ENCODE results near the gene ZFTA. TPM values are rescaled to one million over a fixed set of nuclear protein-coding genes. Genes with fewer than 3 reads are reported as not detected.

The ZFTA gene
- total RNA-seq, 1 experiment from 2014 or later: 44.7 TPM

- TF ChIP-seq ZNF532 (CRISPR knock-in tag; IDR thresholded peaks at IDR 0.05; ENCODE audit: borderline replicate concordance) (no peak), MAX (CRISPR knock-in tag; IDR thresholded peaks at IDR 0.05) (peak; percentile 56; the same call in 1 of the 2 replicates), ZNF671 (CRISPR knock-in tag; IDR thresholded peaks at IDR 0.05) (peak; percentile 53; the same call in 1 of the 2 replicates), ARID4B (CRISPR knock-in tag; IDR thresholded peaks at IDR 0.05; ENCODE audit: borderline replicate concordance) (0 out of 2 replicates have a peak, but pooled peaks have one; percentile 41), PRRX2 (CRISPR knock-in tag; IDR thresholded peaks at IDR 0.05) (0 out of 2 replicates have a peak, but pooled peaks have one; percentile 69), NFYB (CRISPR knock-in tag; conservative IDR thresholded peaks at IDR 0.05; ENCODE audit: low read depth) (no peak), FOXJ3 (CRISPR knock-in tag; IDR thresholded peaks at IDR 0.05; ENCODE audit: borderline replicate concordance) (no peak), ERG (CRISPR knock-in tag; IDR thresholded peaks at IDR 0.05) (0 out of 2 replicates have a peak, but pooled peaks have one; percentile 20), TP53 (CRISPR knock-in tag; IDR thresholded peaks at IDR 0.05) (no peak), ZNF423 (CRISPR knock-in tag; IDR thresholded peaks at IDR 0.05) (peak; percentile 22; the same call in 1 of the 2 replicates), IRF1 (CRISPR knock-in tag; IDR thresholded peaks at IDR 0.05) (no peak), OVOL2 (CRISPR knock-in tag; IDR thresholded peaks at IDR 0.05; ENCODE audit: borderline replicate concordance) (no peak), CBFB (CRISPR knock-in tag; IDR thresholded peaks at IDR 0.05; ENCODE audit: low read depth) (peak; percentile 36; the same call in 1 of the 2 replicates), TEAD1 (CRISPR knock-in tag; IDR thresholded peaks at IDR 0.05) (peak; percentile 14; the same call in 1 of the 2 replicates), USF2 (CRISPR knock-in tag; IDR thresholded peaks at IDR 0.05) (peak; percentile 11; the same call in 1 of the 2 replicates), NFATC4 (CRISPR knock-in tag; IDR thresholded peaks at IDR 0.05) (peak; percentile 58; the same call in 1 of the 2 replicates)
These were observed 6.5 kb downstream of the ZFTA start (continued) for GRCh38 chr11:63761931-63762653.
